Gastroesophageal sphincter (tissue), 4 donors: ENCODE results near the gene RUNX2. TPM values are rescaled to one million over a fixed set of nuclear protein-coding genes. Genes with fewer than 3 reads are reported as not detected.

Experiments
- ATAC-seq: fragments of 150-250 bp; one replicate; pipeline ENCODE4 v1.9.1; 2016; ENCODE audit warnings: mild to moderate bottlenecking, moderate library complexity
- H3K27ac ChIP-seq, 4 donors: fragments of 200-600 bp; sonication (generic) in 3 of 4; 1 replicate in 3 of 4; 2 replicates in 1 of 4; pipeline ENCODE4 v1.5.1; 2016 to 2019
- H3K27me3 ChIP-seq: fragments of 200-600 bp; sonication (generic); one replicate; pipeline ENCODE4 v1.5.1; 2019
- H3K36me3 ChIP-seq, 2 donors: fragments of 200-600 bp; sonication (generic); one replicate each; pipeline ENCODE4 v1.5.1; 2019; ENCODE audit warnings: control low read depth in 1 of 2
- H3K4me1 ChIP-seq, 3 donors: fragments of 200-600 bp; sonication (generic); 1 replicate in 2 of 3; 2 replicates in 1 of 3; pipeline ENCODE4 v1.5.1; 2016 to 2019; ENCODE audit warnings: control low read depth in 2 of 3
- H3K4me3 ChIP-seq, 2 donors: fragments of 200-600 bp; sonication (generic); one replicate each; pipeline ENCODE4 v1.5.1; 2019; ENCODE audit warnings: mild to moderate bottlenecking in 1 of 2, moderate library complexity in 1 of 2
- H3K9me3 ChIP-seq, 3 donors: fragments of 200-600 bp; sonication (generic); one replicate each; pipeline ENCODE4 v1.5.1; 2017 to 2019; ENCODE audit warnings: control low read depth in 2 of 3
- CTCF ChIP-seq, 4 experiments: fragments of 200-600 bp in 2 of 4; fragments of 450-650 bp in 2 of 4; sonication (generic) in 1 of 4; IDR thresholded peaks; one replicate each; pipeline ENCODE4 v1.5.1; 2017 to 2019; ENCODE audit warnings: antibody characterized with exemption in 4 of 4, mild to moderate bottlenecking in 2 of 4, moderate library complexity in 2 of 4
- EP300 ChIP-seq: sonication (generic); formaldehyde crosslinking; IDR thresholded peaks from one replicate; pipeline ENCODE4 v1.6.1; 2017; ENCODE audit warnings: antibody characterized with exemption, mild to moderate bottlenecking
- POLR2A ChIP-seq, 2 donors: fragments of 450-650 bp; IDR thresholded peaks; one replicate each; pipeline ENCODE4 v1.6.1; 2017; ENCODE audit warnings: antibody characterized with exemption in 2 of 2, mild to moderate bottlenecking in 2 of 2, moderate library complexity in 1 of 2
- POLR2AphosphoS5 ChIP-seq: sonication (generic); formaldehyde crosslinking; IDR thresholded peaks from one replicate; pipeline ENCODE4 v1.6.1; 2017; ENCODE audit warnings: antibody characterized with exemption
- whole genome bisulfite sequencing, 2 donors: methylation state at CpG; one replicate each; pipeline ENCODE4 v1.1.5; 2018; ENCODE audit warnings: low coverage in 1 of 2; 5-methylcytosine and 5-hydroxymethylcytosine counted together
- total RNA-seq, 4 donors: library from RNA; depleted of rRNA; stranded (reverse); fragments of >200 nt; gene quantifications; one replicate each; pipeline ENCODE4 v1.1.0, GENCODE V29; 2016

Gene RUNX2
- total RNA-seq, 4 donors from 2014 or later: 0.16 to 0.94 (median 0.65) TPM

GRCh38 chr6:45326698-45327417, 1.3 kb upstream of the RUNX2 start:
- no peaks in the 10 kb centered on the region for H3K9me3 ChIP-seq
- H3K4me1 ChIP-seq: peaks cover 0 to 8% (median 0%) of the 10 kb centered on the region in 3 donors
- no peak for ATAC-seq
- WGBS, 2 donors: 88 to 95% methylated on average over 5 of the region's 5 CpGs
- H3K27me3 ChIP-seq: no peaks in the 10 kb centered on the region
- TF ChIP-seq POLR2AphosphoS5 (no peak), POLR2A (IDR thresholded peaks at IDR 0.05) (no peak), EP300 (no peak), CTCF (IDR thresholded peaks at IDR 0.05) (no peak)
- no peaks in the 10 kb centered on the region for H3K36me3 ChIP-seq
- no peak overlapping the region for H3K4me3 ChIP-seq
- H3K27ac ChIP-seq: no peak overlapping the region

- Histone ChIP-seq H3K4me3 (no peak overlapping the region), H3K36me3 (no peaks in the 10 kb centered on the region), H3K9me3 (no peaks in the 10 kb centered on the region), H3K27me3 (no peaks in the 10 kb centered on the region), H3K27ac (no peak overlapping the region), H3K4me1 (peaks cover 0 to 8% (median 0%) of the 10 kb centered on the region in 3 donors)
- ATAC-seq: no peak
- TF ChIP-seq POLR2A (IDR thresholded peaks at IDR 0.05) (no peak), EP300 (no peak)
These were observed 393 bp downstream of the RUNX2 start for GRCh38 chr6:45328523-45328922.

- whole genome bisulfite sequencing, 2 donors: 72 to 79% methylated on average over 2 of the region's 2 CpGs
- TF ChIP-seq POLR2AphosphoS5 (no peak), EP300 (no peak), POLR2A (IDR thresholded peaks at IDR 0.05) (no peak), CTCF (IDR thresholded peaks at IDR 0.05) (no peak)
- ATAC-seq: no peak
These were observed 16.8 kb downstream of the RUNX2 start for GRCh38 chr6:45344900-45345299.

GRCh38 chr6:45350186-45350710, 22.1 kb downstream of the RUNX2 start:
- no peak for ATAC-seq
- TF ChIP-seq POLR2A (IDR thresholded peaks at IDR 0.05) (no peak), EP300 (no peak), POLR2AphosphoS5 (no peak), CTCF (IDR thresholded peaks at IDR 0.05) (no peak)
- Histone ChIP-seq H3K4me3 (no peak overlapping the region), H3K36me3 (no peaks in the 10 kb centered on the region), H3K27me3 (no peaks in the 10 kb centered on the region), H3K4me1 (no peaks in the 10 kb centered on the region), H3K9me3 (no peaks in the 10 kb centered on the region), H3K27ac (no peak overlapping the region)

More at GRCh38 chr6:45344900-45345299, 16.8 kb downstream of the RUNX2 start:
- Histone ChIP-seq H3K9me3 (no peaks in the 10 kb centered on the region), H3K27ac (no peak overlapping the region), H3K4me1 (no peaks in the 10 kb centered on the region), H3K36me3 (no peaks in the 10 kb centered on the region), H3K27me3 (no peaks in the 10 kb centered on the region), H3K4me3 (no peak overlapping the region)

- no peak overlapping the region for H3K4me3 ChIP-seq
- no peaks in the 10 kb centered on the region for H3K27me3 ChIP-seq
- no peaks in the 10 kb centered on the region for H3K9me3 ChIP-seq
- no peaks in the 10 kb centered on the region for H3K4me1 ChIP-seq
- TF ChIP-seq POLR2AphosphoS5 (no peak), POLR2A (IDR thresholded peaks at IDR 0.05) (no peak), CTCF (IDR thresholded peaks at IDR 0.05) (no peak), EP300 (no peak)
- no peak overlapping the region for H3K27ac ChIP-seq
- no peaks in the 10 kb centered on the region for H3K36me3 ChIP-seq
- ATAC-seq: no peak
- WGBS, 2 donors: 95 to 100% methylated on average over 2 to 3 of the region's 3 CpGs
These were observed 22.9 kb downstream of the RUNX2 start for GRCh38 chr6:45351076-45351475.
